ENCODE measurements around the gene MUC12. TPM values are rescaled to one million over a fixed set of nuclear protein-coding genes. Genes with fewer than 3 reads are reported as not detected.
"Not testable (repeated sequence)": the region's sequence is repeated elsewhere in the genome, so short reads cannot be mapped to it uniquely, and the experiment has no call there.

The MUC12 gene
- total RNA-seq, result not detected

GRCh38 chr7:100969066-100969615 is at the start of gene MUC12:
MUC12 (plus strand) TSS chr7:100969565; CDS start chr7:100969623, 58 bp downstream.
- Mint-ChIP-seq H3K4me1 (peaks cover 10% of the 10 kb centered on the region), H3K9me3 (peaks cover 1% of the 10 kb centered on the region), H3K4me3 (no peak within 1 kb of the TSS), H3K27ac (no peak within 1 kb of the TSS), H3K36me3 (no peaks in the 10 kb centered on the region), H3K27me3 (peaks cover 43% of the 10 kb centered on the region)
- no peak for DNase-seq
- no peak for ATAC-seq (ENCODE audit: low read depth)
- POLR2A ChIA-PET, result no interaction called here

GRCh38 chr7:100919779-100920437 is 49.5 kb upstream of the MUC12 start:
- H3K27ac Mint-ChIP-seq; ATAC-seq (ENCODE audit: low read depth); H3K4me3 Mint-ChIP-seq; H3K4me1 Mint-ChIP-seq; POLR2A ChIA-PET; H3K36me3 Mint-ChIP-seq; H3K9me3 Mint-ChIP-seq; DNase-seq: not testable (repeated sequence)
- H3K27me3 Mint-ChIP-seq, result peaks cover 21% of the 10 kb centered on the region

GRCh38 chr7:100921039-100921438 is 48.3 kb upstream of the MUC12 start:
- no peaks in the 10 kb centered on the region for H3K36me3 Mint-ChIP-seq
- no peak overlapping the region for H3K27ac Mint-ChIP-seq
- POLR2A ChIA-PET, result no interaction called here
- H3K9me3 Mint-ChIP-seq, result no peaks in the 10 kb centered on the region
- H3K27me3 Mint-ChIP-seq, result peaks cover 21% of the 10 kb centered on the region
- DNase-seq (no peak), ATAC-seq (ENCODE audit: low read depth) (no peak)
- no peaks in the 10 kb centered on the region for H3K4me1 Mint-ChIP-seq
- no peak overlapping the region for H3K4me3 Mint-ChIP-seq

- H3K4me3 Mint-ChIP-seq; DNase-seq; H3K27ac Mint-ChIP-seq; POLR2A ChIA-PET; H3K36me3 Mint-ChIP-seq; H3K9me3 Mint-ChIP-seq; H3K4me1 Mint-ChIP-seq; ATAC-seq (ENCODE audit: low read depth): not testable (repeated sequence)
- peaks cover 21% of the 10 kb centered on the region for H3K27me3 Mint-ChIP-seq
Measured at GRCh38 chr7:100923616-100924015, 45.7 kb upstream of the MUC12 start.

GRCh38 chr7:100929808-100930174 is 39.6 kb upstream of the MUC12 start:
- peaks cover 2% of the 10 kb centered on the region for H3K9me3 Mint-ChIP-seq
- POLR2A ChIA-PET, result no interaction called here
- H3K4me3 Mint-ChIP-seq, result no peak overlapping the region
- H3K27me3 Mint-ChIP-seq, result peaks cover 2% of the 10 kb centered on the region
- no peaks in the 10 kb centered on the region for H3K4me1 Mint-ChIP-seq
- DNase-seq (no peak), ATAC-seq (ENCODE audit: low read depth) (no peak)
- H3K27ac Mint-ChIP-seq, result no peak overlapping the region
- no peaks in the 10 kb centered on the region for H3K36me3 Mint-ChIP-seq

- H3K4me3 Mint-ChIP-seq, result no peak overlapping the region
- ATAC-seq (ENCODE audit: low read depth), result no peak
- no peaks in the 10 kb centered on the region for H3K4me1 Mint-ChIP-seq
- POLR2A ChIA-PET, result no interaction called here
- H3K36me3 Mint-ChIP-seq, result no peaks in the 10 kb centered on the region
- peaks cover 2% of the 10 kb centered on the region for H3K27me3 Mint-ChIP-seq
- no peak overlapping the region for H3K27ac Mint-ChIP-seq
- DNase-seq, result no peak
- peaks cover 2% of the 10 kb centered on the region for H3K9me3 Mint-ChIP-seq
Measured at GRCh38 chr7:100933734-100934133, 35.6 kb upstream of the MUC12 start.

- POLR2A ChIA-PET; H3K4me1 Mint-ChIP-seq; H3K4me3 Mint-ChIP-seq; ATAC-seq (ENCODE audit: low read depth); DNase-seq; H3K36me3 Mint-ChIP-seq; H3K27ac Mint-ChIP-seq; H3K27me3 Mint-ChIP-seq; H3K9me3 Mint-ChIP-seq: not testable (repeated sequence)
Measured at GRCh38 chr7:100935381-100935780, 34.0 kb upstream of the MUC12 start.

- ATAC-seq (ENCODE audit: low read depth); DNase-seq; H3K36me3 Mint-ChIP-seq; H3K27me3 Mint-ChIP-seq; H3K9me3 Mint-ChIP-seq; POLR2A ChIA-PET; H3K4me3 Mint-ChIP-seq; H3K4me1 Mint-ChIP-seq; H3K27ac Mint-ChIP-seq: not testable (repeated sequence)
Measured at GRCh38 chr7:100936167-100936566, 33.2 kb upstream of the MUC12 start.

GRCh38 chr7:100942045-100942774 is 27.2 kb upstream of the MUC12 start:
- Mint-ChIP-seq H3K27ac (no peak overlapping the region), H3K9me3 (peaks cover 5% of the 10 kb centered on the region), H3K36me3 (no peaks in the 10 kb centered on the region), H3K4me3 (no peak overlapping the region), H3K27me3 (peaks cover 9% of the 10 kb centered on the region), H3K4me1 (no peaks in the 10 kb centered on the region)
- no peak for ATAC-seq (ENCODE audit: low read depth)
- POLR2A ChIA-PET, result no interaction called here
- DNase-seq, result no peak

GRCh38 chr7:100943693-100944092 is 25.7 kb upstream of the MUC12 start:
- peaks cover 5% of the 10 kb centered on the region for H3K9me3 Mint-ChIP-seq

GRCh38 chr7:100944138-100944537 is 25.2 kb upstream of the MUC12 start:
- POLR2A ChIA-PET, result no interaction called here
- DNase-seq, result no peak
- Mint-ChIP-seq H3K36me3 (no peaks in the 10 kb centered on the region), H3K4me3 (no peak overlapping the region), H3K27me3 (peaks cover 12% of the 10 kb centered on the region), H3K4me1 (no peaks in the 10 kb centered on the region), H3K27ac (no peak overlapping the region), H3K9me3 (peaks cover 5% of the 10 kb centered on the region)
- no peak for ATAC-seq (ENCODE audit: low read depth)

More at GRCh38 chr7:100943693-100944092, 25.7 kb upstream of the MUC12 start:
- H3K4me3 Mint-ChIP-seq, result no peak overlapping the region
- DNase-seq (no peak), ATAC-seq (ENCODE audit: low read depth) (no peak)
- POLR2A ChIA-PET, result no interaction called here
- H3K27me3 Mint-ChIP-seq, result peaks cover 9% of the 10 kb centered on the region
- H3K27ac Mint-ChIP-seq, result no peak overlapping the region
- no peaks in the 10 kb centered on the region for H3K36me3 Mint-ChIP-seq
- H3K4me1 Mint-ChIP-seq, result no peaks in the 10 kb centered on the region

- Mint-ChIP-seq H3K36me3 (no peaks in the 10 kb centered on the region), H3K9me3 (peaks cover 2% of the 10 kb centered on the region), H3K4me3 (no peak overlapping the region), H3K4me1 (no peaks in the 10 kb centered on the region), H3K27me3 (peaks cover 20% of the 10 kb centered on the region), H3K27ac (no peak overlapping the region)
- ATAC-seq (ENCODE audit: low read depth) (no peak), DNase-seq (no peak)
- POLR2A ChIA-PET, result no interaction called here
Measured at GRCh38 chr7:100946111-100946510, 23.3 kb upstream of the MUC12 start.

GRCh38 chr7:100946766-100947365 is 22.5 kb upstream of the MUC12 start:
- Mint-ChIP-seq H3K27me3 (peaks cover 20% of the 10 kb centered on the region), H3K27ac (no peak overlapping the region), H3K4me1 (no peaks in the 10 kb centered on the region), H3K9me3 (peaks cover 2% of the 10 kb centered on the region), H3K4me3 (no peak overlapping the region), H3K36me3 (no peaks in the 10 kb centered on the region)
- POLR2A ChIA-PET, result no interaction called here
- ATAC-seq (ENCODE audit: low read depth) (no peak), DNase-seq (no peak)

GRCh38 chr7:100947792-100948191 is 21.6 kb upstream of the MUC12 start:
- no peaks in the 10 kb centered on the region for H3K4me1 Mint-ChIP-seq
- no peak overlapping the region for H3K27ac Mint-ChIP-seq
- ATAC-seq (ENCODE audit: low read depth) (no peak), DNase-seq (no peak)
- H3K27me3 Mint-ChIP-seq, result peaks cover 17% of the 10 kb centered on the region
- H3K36me3 Mint-ChIP-seq, result no peaks in the 10 kb centered on the region
- POLR2A ChIA-PET, result interaction anchor here (0.6 kb wide), 2 partner anchors 30 to 37 kb away, joined by 3 read pairs; no protein-coding TSS in a partner anchor
- peaks cover 2% of the 10 kb centered on the region for H3K9me3 Mint-ChIP-seq
- no peak overlapping the region for H3K4me3 Mint-ChIP-seq
